ENCODE results near the gene FCHSD2.

GRCh38 chr11:72798361-72798760, 343.8 kb downstream of the FCHSD2 start:
- TF ChIP-seq, protein P1, sequence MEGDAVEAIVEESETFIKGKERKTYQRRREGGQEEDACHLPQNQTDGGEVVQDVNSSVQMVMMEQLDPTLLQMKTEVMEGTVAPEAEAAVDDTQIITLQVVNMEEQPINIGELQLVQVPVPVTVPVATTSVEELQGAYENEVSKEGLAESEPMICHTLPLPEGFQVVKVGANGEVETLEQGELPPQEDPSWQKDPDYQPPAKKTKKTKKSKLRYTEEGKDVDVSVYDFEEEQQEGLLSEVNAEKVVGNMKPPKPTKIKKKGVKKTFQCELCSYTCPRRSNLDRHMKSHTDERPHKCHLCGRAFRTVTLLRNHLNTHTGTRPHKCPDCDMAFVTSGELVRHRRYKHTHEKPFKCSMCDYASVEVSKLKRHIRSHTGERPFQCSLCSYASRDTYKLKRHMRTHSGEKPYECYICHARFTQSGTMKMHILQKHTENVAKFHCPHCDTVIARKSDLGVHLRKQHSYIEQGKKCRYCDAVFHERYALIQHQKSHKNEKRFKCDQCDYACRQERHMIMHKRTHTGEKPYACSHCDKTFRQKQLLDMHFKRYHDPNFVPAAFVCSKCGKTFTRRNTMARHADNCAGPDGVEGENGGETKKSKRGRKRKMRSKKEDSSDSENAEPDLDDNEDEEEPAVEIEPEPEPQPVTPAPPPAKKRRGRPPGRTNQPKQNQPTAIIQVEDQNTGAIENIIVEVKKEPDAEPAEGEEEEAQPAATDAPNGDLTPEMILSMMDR (IDR thresholded peaks at IDR 0.05; ENCODE audit: low read depth, low read length), result no peak
- TF ChIP-seq POLR2A (IDR thresholded peaks at IDR 0.05; ENCODE audit: extremely low read depth, insufficient read length), result no peak
- TF ChIP-seq MAX (IDR thresholded peaks at IDR 0.05; ENCODE audit: low read depth, low read length), result no peak

Data from NB4 (cell line).